ENCODE data around the gene JAM2. TPM values are rescaled to one million over a fixed set of nuclear protein-coding genes. Genes with fewer than 3 reads are reported as not detected.
"Not testable (repeated sequence)": the region's sequence is repeated elsewhere in the genome, so short reads cannot be mapped to it uniquely, and the experiment has no call there.

JAM2 gene, protein sequence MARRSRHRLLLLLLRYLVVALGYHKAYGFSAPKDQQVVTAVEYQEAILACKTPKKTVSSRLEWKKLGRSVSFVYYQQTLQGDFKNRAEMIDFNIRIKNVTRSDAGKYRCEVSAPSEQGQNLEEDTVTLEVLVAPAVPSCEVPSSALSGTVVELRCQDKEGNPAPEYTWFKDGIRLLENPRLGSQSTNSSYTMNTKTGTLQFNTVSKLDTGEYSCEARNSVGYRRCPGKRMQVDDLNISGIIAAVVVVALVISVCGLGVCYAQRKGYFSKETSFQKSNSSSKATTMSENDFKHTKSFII
- 0.16 and 0.18 TPM in 2 replicates for total RNA-seq

DNA sequence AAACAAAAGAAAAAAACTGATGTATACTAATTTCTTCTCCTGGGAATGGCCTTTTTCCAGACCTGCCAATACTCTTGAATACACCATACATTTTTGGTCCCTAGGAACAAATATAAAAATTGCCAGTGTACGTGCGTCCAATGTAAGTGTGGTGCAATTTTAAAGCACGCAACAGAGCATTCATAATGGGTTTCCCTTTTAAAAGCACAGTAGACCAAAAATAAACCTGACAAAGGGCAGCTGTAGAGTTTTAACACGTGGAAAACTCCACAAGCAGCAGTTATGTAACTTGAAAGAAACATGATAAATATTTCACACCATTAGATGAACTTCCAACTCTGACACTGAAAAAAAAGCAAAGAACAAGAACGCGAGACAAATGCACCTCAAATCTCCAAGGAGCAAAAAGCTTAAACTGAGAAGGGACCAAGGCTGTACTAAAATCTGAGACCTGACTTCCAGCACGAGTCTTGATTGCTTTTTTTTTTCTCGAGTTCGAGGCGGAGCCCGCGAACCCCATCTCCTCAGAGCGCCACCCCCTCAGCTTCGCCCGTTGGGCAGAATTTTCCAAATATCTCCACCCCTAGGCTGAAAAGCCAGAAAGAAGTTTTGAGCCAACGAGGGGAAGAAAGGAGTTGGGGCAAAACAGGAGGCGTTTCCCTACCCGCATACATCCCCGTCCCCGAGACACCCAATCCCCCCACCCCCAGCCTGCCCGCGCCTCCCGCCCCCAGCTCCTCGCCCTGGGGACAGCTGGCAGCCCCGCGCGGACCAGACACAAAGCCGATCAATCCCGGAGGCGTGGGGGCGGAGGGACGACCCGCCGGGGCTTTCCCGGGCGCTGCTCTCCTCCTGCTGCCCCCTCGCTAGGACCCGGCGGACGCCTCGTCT is at the start of gene JAM2:
Gene JAM2, plus strand, starts transcription at position 599 of the 891 bp plus-strand sequence. CDS start 564 bp downstream, outside the sequence.
- intact Hi-C loops (cut with micrococcal nuclease) = loop anchor here (1.0 to 2.0 kb wide), 2 partner anchors 31 to 66 kb away; no protein-coding TSS in a partner anchor

DNA sequence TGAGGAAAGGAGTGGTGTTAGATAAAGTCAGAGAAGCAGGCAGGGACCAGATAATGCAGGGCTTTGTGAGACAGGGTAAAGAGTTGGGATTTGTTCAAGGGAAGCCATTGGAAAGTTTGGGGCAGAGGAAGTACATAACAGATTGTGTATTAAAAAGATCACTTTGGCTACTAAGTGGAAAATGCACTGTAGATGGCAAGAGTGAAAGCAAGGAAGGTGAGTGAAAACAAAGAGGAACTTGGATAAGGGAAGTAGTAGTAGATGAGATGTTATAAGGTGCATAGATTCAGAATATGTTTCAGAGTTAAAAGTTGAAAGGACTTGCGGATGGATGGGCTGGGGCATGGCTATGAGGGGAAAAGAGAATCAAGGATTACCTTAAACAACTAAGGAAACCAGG is 49.2 kb upstream of the JAM2 start:
- intact Hi-C loops (cut with micrococcal nuclease) = loop anchor here (10.0 kb wide), 1 partner anchor 605 kb away; no protein-coding TSS in a partner anchor

DNA sequence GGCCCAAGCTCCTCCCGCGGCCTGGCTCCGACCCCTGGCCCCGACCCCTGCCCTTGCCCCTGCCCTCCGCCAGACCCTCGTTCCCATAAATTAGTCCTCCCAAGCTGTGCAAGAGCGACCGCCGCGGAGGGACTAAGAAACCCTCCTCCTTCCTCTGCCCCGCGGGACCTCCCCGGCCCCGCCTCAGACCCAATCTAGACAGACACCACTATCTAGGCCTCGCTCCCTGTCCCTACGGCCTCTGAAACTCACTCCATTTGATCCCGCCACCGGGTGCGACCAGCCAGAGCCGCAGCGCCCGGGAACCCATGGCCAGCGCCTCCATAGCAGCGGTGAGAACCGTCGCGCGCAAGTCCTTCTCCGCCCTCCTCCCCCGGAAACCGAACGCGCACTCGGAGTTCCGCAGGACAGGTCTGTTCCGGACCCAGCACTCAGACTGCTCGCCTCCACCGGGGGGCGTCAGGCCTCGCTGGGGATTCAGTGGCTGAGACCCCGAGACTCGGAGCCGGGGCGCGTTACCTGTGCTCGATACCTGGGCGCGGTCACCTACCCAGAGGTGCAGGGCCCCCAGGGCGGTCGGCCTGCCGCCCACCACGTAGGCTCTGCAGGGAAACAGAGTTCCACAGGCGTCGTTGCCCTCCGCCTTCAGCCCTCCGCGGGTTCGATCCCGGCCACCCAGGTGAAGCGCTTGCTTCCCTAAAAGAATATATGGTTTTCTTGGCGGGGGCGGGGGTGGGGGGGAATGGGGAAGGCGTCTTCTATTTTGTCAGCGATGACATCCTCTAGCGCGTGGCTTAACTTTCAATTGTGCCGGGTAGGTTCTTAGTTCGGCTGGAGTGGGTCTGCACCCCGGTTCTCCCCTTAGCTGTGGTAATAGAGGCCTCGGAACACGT is 31.7 kb upstream of the JAM2 start, which contains the start of gene MRPL39:
Gene MRPL39, minus strand, starts transcription at position 331 of the 893 bp plus-strand sequence. Its CDS starts 6 bp downstream, at position 325.
- intact Hi-C loops (cut with micrococcal nuclease) = loop anchor here (1.0 to 10.0 kb wide), 12 partner anchors 32 to 1240 kb away; partner anchors contain the start of genes ADAMTS1, APP and JAM2

DNA sequence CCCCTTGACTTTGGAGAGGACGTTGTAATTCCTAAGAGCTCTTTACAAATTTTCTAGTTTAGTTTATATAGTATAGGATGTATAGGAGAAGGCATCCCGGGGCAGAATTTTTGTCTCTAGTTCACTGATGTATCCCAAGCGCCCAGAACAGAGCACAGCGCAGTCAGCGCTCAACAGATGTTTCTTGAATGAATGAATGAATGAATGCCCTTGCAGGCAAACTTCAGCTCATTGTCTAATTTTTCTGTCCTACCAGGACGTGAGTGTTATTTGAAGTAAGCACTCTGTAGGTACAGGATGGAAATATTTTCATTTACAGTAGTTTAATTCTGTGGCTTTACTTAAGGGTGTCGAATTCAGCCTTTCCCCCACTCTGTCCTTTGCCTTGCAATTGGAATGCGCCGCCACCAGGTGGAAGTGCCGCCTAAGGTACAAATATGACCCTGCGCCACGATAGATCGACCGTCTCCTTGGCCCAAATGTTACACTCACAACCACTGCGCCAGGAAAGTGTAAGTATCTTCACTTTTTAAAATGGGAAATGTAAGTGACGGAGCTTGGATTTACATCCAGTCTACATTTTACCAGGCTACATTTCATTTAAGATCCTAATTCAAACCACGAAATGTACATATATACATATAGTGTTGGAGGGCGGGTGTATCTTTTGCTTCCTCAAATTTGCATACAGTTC is 30.9 kb upstream of the JAM2 start:
- intact Hi-C loops (cut with micrococcal nuclease) = loop anchor here (1.0 to 10.0 kb wide), 8 partner anchors 31 to 1239 kb away; partner anchors contain the start of genes ADAMTS1 and JAM2

DNA sequence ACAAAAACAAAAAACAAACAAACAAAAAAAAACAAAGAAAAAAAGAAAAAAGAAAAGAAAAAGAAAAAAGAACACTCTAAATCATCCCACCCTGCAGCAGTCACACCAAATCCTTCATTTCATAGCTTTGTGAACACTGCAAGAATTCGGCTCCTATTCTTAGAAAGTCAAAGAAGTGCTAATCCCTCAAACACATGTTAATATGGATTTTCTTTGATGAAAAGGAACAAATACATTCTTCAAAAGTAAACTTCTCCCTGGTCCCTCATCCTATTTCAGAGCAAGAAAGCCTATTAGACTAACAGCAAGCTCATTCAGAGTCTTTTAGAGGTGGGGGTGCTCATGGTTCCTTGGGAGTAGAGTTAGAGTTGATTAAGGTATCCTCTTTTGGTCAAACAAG is 24.6 kb upstream of the JAM2 start:
- intact Hi-C loops (cut with micrococcal nuclease) = no loop called here

DNA sequence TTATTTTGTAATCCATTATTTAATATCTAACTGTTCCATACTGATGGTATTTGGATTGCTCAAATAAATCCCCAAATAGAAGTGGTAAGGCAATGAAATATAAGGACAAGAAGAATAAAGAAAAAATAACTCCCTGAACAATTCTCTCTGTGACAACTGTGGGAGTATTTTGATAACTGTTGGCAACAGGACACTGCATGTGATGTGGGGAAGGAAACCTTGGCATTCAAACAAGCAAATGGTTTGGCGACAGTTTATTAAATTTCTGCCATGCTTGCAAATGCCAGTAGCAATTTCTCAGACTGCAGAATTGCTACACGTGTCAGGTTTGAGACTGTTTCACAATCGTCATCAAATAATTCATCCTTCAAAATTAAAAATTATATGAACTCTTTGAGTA is 23.2 kb upstream of the JAM2 start:
- intact Hi-C loops (cut with micrococcal nuclease) = no loop called here

DNA sequence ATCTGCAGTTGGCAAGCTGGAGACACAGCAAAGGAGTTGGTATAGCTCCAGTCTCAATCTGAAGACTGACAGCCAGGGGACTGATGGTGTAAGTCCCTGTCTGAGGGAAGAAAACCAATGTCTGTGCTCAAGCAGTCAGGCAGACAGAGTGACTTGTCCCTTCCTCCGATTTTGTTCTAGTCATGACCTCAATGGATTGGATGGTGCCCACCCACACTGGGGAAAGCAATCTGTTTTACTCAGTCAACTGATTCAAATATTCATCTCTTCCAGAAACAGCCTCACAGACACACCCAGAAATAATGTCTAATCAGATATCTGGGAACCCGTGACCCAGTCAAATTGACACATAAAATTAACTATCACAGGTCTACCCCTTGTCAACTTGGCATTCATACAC is 19.9 kb upstream of the JAM2 start:
- intact Hi-C loops (cut with micrococcal nuclease) = no loop called here

DNA sequence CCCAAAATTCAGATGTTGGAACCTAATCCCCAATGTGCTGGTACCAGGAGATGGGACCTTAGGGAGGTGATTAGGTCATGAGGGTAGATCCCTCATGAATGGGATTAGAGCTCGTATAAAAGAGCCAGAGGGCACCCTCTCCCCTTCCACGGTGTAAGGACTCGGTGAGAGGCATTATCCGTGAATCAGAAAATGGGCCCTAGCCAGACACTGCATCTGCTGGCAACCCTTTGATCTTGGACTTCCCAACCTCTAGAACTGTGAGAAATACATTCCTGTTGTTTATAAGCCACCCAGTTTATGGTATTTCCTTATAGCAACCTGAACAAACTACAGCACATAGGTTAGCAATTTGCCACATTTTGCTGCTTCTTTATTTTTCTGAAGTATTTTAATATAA is 14.5 kb upstream of the JAM2 start:
- intact Hi-C loops (cut with micrococcal nuclease) = no loop called here

DNA sequence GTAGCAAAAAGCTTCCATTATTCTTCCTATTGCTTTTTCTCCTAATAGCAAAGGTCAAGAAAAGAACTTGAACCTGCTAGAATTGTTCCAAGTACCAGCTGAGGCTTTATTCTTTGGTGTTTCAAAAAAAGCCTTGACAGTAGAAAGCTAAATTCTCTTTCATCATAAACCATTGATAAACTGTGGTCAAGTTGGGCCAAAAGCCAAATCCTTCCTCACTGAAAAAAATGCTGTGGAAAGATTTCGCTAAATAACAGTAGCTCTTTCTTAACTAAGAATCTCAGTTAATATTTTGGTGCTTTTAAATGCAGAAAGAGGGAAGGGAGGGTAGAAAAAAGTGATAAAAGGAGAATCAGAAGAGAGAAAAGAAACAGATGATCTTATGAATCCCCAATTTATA is 14.0 kb upstream of the JAM2 start:
- intact Hi-C loops (cut with micrococcal nuclease) = no loop called here

DNA sequence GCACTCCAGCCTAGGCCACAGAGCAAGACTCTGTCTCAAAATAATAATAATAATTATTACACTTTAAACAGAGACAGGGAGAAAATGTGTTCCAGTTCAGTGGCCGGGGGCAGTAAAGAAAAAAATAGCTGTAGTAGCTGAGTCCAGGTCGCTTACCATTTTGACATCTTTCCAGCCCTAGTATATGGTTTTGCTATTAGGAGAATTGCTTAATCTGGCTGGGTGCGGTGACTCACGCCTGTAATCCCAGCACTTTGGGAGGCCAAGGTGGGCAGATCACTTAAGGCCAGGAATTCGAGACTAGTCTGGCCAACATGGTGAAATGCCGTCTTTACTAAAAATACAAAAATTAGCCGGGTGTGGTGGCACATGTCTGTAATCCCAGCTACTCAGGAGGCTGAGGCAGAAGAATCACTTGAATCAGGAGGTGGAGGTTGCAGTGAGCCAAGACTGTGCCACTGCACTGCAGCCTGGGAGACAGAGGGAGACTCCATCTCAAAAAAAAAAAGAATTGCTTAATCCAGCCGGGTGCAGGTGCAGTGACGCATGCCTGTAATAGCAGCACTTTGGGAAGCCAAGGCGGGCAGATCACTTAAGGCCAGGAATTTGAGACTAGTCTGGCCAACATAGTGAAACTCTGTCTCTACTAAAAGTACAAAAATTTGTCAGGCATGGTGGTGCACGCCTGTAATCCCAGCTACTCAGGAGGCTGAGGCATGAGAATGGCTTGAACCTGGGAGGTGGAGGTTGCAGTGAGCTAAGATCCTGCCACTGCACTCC is 13.1 kb upstream of the JAM2 start:
- intact Hi-C loops (cut with micrococcal nuclease) = not testable (repeated sequence)

DNA sequence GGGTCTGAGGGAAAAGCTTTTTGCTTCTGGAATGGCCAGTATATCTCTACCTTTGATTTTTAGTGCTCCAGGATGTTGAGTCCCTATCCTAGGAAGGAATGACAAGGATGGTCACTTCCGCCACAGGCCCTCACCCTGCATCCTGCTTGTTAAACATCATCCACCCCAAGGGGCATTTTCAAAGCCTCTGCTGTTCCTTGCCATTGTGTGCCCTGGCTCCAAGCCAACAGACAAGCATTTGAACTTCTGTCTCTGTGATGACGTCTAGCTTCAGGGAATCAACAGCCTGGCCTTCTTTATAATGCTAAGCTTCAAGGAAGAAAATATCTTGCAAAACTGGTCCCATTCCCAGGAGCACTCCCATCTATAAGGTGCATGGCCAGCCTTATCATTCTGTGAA is 12.3 kb upstream of the JAM2 start:
- intact Hi-C loops (cut with micrococcal nuclease) = no loop called here

DNA sequence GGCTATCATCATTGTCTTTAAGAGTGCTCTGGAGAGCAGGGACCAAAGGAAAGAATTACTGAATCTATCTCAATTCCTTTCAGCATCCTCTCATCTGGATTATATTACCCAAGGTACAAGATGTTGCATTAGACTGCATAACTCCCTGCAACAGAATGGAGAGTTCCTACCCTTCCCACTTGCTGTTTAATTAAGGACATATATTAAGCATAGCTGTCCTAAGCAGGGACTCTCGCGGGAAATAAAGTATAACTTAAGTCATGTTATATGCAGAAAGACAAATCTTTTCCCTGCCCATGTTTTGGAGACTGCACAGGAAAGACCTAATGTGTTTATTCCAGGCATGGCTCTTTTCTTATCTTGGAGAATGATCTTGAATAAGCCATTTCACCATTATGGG is 6.8 kb upstream of the JAM2 start:
- intact Hi-C loops (cut with micrococcal nuclease) = no loop called here

DNA sequence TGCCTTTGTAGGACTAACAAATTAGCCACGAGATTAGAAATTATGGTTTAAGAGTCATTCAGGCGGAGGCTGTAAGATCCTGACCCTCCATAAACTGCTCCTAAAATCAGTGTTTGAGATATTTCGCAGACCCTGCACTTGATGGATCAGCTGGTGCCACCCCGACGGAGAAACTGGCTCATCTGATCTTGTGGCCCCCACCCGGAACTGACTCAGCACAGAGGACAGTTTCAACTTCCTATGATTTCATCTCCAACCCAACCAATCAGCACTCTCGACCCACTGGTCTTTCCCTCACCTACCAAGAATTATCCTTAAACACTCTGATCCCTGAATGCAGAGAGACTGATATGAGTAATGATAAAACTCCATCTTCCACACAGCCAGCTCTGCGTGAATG is 3.7 kb upstream of the JAM2 start:
- intact Hi-C loops (cut with micrococcal nuclease) = no loop called here

DNA sequence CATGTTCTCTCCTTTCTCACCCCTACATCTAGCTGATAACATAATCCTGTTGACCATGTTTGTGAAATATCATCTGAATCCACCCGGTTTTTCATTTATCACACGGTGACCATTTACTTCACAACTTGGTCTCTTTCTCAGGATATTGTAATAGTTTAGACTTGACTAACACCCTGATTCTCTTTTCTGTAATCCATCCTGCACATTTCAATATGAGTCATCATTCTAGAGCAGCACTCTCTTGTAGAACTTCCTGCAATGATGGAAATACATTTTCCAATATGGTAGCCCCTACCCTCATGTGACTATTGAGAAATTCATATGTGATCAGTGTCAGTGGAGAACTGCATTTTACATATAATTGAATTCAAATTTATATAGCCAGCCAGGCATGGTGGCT is 2.3 kb upstream of the JAM2 start:
- intact Hi-C loops (cut with micrococcal nuclease) = no loop called here

DNA sequence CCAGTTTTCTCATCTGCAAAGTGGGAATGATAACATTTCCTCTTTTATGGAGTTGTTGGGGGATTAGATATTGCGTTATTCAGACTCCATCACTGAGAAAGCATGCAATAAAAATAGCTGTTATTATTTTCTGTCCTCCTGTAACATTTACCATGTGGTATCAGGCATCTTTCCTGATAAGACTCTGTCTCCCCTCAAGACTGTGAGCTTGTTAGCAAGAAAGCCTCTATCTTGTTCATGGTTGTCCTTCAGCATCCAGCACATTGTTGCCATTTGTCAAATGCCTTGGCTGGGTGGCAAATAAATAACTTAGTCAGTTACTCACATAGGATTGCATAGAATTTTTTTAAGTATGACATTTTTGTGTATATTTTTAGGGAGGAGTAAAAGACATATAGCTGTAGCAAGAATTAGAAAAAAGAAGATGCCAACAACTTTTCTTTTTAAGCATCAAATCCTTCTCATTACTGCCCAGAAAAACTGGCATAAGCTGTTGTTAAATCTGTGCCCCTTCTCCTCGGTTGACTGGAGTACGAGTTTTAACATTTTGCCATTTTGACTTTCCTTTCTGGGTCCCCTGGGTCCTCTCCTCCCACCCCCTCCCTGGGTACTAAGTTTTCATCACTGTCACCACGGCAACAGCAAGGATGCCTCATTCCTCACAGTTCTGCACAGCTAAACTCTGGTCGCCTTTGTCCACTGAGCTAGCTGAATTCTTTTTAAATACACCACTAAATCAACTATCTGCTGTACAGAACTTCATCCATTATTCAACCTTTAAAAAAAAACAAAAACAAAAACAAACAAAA is 1.0 kb upstream of the JAM2 start:
- intact Hi-C loops (cut with micrococcal nuclease) = loop anchor here (2.0 kb wide), 1 partner anchor 65 kb away; no protein-coding TSS in a partner anchor

DNA sequence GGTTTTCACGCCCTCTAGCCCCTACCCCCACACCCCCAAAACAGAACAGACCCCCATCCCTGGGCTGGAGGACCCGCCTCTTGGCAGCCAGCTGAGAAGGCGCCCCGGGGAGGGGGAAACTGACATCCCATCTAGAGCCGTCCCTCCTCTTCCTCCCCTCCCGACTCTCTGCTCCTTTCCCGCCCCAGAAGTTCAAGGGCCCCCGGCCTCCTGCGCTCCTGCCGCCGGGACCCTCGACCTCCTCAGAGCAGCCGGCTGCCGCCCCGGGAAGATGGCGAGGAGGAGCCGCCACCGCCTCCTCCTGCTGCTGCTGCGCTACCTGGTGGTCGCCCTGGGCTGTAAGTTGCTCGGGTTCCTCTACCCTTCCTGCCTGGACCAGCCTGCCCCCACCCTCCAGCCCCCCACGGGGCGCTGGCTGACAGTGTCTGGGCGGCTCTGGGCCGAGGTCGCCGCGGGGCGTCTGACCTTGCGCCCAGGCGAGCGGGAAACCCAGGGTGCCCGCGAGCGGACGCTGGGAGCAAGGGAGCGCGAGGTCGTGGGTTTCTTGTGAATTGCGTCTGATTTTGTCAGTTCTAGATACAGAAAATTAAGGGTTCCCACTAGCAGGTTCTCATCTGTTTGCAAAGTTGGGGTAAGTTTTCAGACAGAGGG is 618 bp downstream of the JAM2 start:
- intact Hi-C loops (cut with micrococcal nuclease) = loop anchor here (1.0 to 2.0 kb wide), 2 partner anchors 31 to 67 kb away; no protein-coding TSS in a partner anchor

DNA sequence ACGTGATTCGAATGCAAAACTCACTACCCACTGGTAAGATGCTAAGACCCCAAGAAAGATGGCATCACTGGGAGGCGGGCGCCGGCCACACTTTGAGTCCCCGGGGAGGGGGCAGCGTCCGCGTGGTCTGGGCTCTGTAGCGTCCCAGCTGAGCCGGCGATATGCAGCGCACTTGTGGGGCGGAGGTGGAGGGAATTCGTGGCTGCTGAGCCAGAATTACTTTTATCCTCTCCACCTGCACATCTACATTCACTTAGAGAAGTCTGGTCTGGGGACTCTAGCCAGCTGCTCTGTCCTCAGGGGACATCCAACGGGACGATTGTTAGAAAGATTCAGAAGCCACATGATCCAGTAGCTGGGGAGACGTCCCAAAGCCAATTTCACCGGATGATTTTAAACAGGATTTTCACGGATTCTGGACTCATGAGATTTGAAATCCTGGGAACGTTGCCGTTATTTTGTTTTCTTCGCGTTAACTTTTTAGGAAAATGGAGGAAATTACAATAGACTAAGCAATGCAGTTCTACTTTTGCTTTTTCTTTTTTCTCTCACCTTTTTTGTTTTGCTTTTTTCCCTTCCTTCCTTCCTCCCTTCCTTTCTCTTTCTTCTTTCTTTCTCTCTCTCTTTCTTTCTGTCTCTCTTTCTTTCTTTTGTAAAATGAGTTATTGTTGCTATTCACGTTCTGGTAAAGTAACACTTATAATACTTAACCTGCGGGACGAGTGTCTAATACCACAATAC is 1.3 kb downstream of the JAM2 start:
- intact Hi-C loops (cut with micrococcal nuclease) = no loop called here

DNA sequence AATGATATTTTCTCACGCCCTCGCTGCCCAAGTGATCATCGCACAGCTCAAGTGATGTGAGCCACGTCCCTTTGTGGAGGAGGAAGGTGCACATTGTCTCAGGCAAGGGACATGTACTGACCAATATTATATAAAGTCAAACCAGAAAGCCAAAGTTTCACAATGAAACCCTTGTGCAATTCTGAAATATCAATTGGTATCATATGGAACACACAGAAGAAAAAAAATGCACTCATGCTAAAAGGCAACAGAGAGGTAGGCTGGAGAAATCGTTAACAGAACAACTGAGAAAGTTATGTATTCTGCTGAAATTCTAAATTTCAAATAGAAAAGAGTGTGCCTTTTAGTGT is 1.9 kb downstream of the JAM2 start:
- intact Hi-C loops (cut with micrococcal nuclease) = no loop called here

Measured in T-helper 2 cell treated with Interferon-gamma antibody and Interleukin-4, amounts not matched to agents 100 ng/mL and 5 ng/mL, for 36 hours (primary cell).